GM12891 (cell line): ENCODE measurements around the gene SIGLEC1.

Source experiments
- POLR2A ChIP-seq: IDR thresholded peaks from 2 replicates; pipeline ENCODE4 v1.6.1; 2011; ENCODE audit warnings: low read depth, low read length, control low read depth
- POLR2AphosphoS5 ChIP-seq: IDR thresholded peaks from 2 replicates; pipeline ENCODE4 v1.6.1; 2011; ENCODE audit warnings: low read depth, low read length, control low read depth
- POU2F2 ChIP-seq: IDR thresholded peaks from 2 replicates; pipeline ENCODE4 v1.6.1; 2011; ENCODE audit warnings: low read depth, mild to moderate bottlenecking, control low read depth, low read length, moderate library complexity

DNA sequence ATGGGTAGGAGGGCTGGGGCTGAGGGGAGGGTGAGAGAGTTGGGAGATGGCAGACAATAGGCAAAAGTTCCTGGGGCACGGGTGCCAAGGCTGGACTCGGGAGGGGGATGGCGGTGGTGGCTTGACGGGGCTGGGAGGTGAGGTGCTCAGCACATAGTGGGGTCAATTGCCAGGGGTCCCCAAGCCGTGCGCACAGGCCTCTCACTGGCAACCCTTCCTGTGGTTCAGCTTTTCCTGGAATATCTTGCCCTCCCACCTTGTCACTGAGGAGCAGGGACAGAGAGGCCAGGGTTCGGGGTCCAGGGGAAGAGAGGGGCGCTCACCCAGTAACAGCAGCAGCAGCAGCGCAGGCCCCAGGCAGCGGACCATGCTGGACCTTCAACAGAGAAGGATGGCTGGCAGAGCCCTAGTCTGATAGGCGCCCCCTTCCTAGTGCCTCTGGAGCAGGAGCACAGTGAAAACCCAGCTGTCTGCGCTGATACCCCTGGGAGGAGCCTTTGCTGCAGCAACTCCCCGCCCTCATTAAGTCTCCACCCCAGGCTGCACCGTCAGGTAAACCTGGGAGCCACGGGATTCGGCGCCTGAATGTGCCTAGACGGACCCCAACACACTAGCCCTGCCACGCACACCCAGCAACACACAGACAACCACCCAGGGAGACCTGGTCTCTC, 49.2 kb downstream of the SIGLEC1 start, which contains the start of gene GFRA4:
- TF ChIP-seq POLR2A (no peak), POLR2AphosphoS5 (no peak), POU2F2 (no peak)
